Bronchial epithelial cell (primary cell): ENCODE data around the gene IGF2BP1. TPM values are rescaled to one million over a fixed set of nuclear protein-coding genes. Genes with fewer than 3 reads are reported as not detected.

ENCODE experiments used
- DNase-seq: peaks from one replicate; pipeline ENCODE4 v3.0.0-alpha.2; 2010; ENCODE audit warnings: low read depth
- FAIRE-seq: peaks from 2 replicates; lab custom pipeline; 2011; peaks lifted over from hg19 to GRCh38; lab: Jason Lieb, UNC
- H3K27me3 ChIP-seq: 2 replicates; pipeline ENCODE4 v1.5.1; 2011; ENCODE audit warnings: low read length; ENCODE audit not compliant: control insufficient read depth, insufficient read depth
- H3K36me3 ChIP-seq: 2 replicates; pipeline ENCODE4 v1.5.1; 2011; ENCODE audit warnings: low read length; ENCODE audit not compliant: control insufficient read depth, insufficient read depth
- H3K4me3 ChIP-seq: 2 replicates; pipeline ENCODE4 v1.5.1; 2011; ENCODE audit warnings: mild to moderate bottlenecking, low read depth, low read length, control low read depth
- total RNA-seq: library from RNA; depleted of rRNA; stranded (reverse); fragments of >200 nt; gene quantifications from 2 replicates; pipeline ENCODE4 v1.2.1, GENCODE V29; 2014
- TF ChIP-seq, protein P1 (sequence below): IDR thresholded peaks from 2 replicates; pipeline ENCODE4 v1.5.1; 2011; ENCODE audit warnings: mild to moderate bottlenecking, moderate library complexity, low read length, control low read depth, inconsistent platforms; ENCODE audit not compliant: insufficient read depth, severe bottlenecking

Gene IGF2BP1
- total RNA-seq: not detected in 2 replicates

DNA sequence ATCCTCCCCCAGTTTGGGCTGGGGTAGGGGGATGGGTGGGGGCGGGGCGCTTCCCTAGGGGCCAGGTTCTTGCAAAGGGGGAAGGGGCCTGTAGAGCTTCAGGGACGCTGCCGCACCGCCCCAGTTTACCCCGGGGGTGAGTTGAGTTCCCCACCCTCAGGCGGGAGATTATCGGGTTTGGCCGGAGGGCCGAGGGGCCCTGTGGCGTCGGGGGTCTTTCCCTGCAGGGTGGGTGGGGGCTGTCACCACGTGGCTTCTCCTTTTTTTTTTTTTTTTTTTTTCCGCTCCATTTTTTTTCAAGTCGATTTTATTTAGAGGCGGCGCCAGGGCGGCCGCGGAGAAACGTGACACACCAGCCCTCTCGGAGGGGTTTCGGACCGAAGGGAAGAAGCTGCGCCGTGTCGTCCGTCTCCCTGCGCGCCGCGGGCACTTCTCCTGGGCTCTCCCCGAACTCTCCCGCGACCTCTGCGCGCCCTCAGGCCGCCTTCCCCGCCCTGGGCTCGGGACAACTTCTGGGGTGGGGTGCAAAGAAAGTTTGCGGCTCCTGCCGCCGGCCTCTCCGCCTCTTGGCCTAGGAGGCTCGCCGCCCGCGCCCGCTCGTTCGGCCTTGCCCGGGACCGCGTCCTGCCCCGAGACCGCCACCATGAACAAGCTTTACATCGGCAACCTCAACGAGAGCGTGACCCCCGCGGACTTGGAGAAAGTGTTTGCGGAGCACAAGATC lies at the start of gene IGF2BP1:
TSS of gene IGF2BP1 (plus strand) at position 283 of the 724 bp plus-strand sequence. CDS start at position 644, 361 bp downstream.
- DNase-seq (no peak), FAIRE-seq (no peak)
- Histone ChIP-seq H3K36me3 (no peaks in the 10 kb centered on the region), H3K4me3 (no peak within 1 kb of the TSS), H3K27me3 (peaks cover 54% of the 10 kb centered on the region)
- TF ChIP-seq, protein P1, sequence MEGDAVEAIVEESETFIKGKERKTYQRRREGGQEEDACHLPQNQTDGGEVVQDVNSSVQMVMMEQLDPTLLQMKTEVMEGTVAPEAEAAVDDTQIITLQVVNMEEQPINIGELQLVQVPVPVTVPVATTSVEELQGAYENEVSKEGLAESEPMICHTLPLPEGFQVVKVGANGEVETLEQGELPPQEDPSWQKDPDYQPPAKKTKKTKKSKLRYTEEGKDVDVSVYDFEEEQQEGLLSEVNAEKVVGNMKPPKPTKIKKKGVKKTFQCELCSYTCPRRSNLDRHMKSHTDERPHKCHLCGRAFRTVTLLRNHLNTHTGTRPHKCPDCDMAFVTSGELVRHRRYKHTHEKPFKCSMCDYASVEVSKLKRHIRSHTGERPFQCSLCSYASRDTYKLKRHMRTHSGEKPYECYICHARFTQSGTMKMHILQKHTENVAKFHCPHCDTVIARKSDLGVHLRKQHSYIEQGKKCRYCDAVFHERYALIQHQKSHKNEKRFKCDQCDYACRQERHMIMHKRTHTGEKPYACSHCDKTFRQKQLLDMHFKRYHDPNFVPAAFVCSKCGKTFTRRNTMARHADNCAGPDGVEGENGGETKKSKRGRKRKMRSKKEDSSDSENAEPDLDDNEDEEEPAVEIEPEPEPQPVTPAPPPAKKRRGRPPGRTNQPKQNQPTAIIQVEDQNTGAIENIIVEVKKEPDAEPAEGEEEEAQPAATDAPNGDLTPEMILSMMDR: no peak

DNA sequence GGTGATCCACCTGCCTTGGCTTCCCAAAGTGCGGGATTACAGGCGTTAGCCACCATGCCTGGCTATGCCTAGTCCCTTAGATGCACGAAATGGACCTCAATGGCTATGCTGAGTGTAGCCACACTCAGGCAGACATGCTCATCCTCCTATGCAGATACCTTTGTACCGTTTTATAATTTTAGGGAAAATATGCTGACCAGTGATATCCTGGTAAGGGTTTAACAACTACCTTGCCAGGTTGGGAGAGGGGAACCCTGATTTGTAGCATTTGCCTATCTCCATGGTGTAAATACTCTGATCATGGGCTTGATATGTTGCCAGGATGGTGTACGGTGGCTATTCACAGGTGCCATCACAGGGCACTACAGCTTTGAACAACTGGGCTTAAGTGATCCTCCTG lies 45.6 kb upstream of the IGF2BP1 start:
- no peak for DNase-seq
- no peak for FAIRE-seq
- Histone ChIP-seq H3K4me3 (no peak overlapping the region), H3K36me3 (no peaks in the 10 kb centered on the region), H3K27me3 (no peaks in the 10 kb centered on the region)
- TF ChIP-seq, protein P1: no peak

DNA sequence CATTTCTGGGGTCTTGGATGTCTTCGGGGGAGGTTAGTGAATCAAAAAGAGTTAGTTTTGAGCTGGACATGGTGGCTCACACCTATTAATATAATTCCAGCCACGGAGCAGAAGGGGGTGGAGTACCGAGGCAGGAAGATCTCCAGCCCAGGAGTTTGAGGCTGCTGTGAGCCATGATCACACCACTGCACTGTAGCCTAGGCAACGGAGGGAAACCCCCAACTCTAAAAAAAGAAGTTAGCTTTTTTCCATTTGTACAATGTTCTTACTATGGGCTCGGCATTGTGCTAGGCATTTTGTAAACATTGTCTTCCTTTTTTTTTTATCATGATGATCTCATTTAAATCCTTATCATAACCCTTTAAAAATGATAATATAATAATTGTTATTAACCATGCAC lies 44.3 kb upstream of the IGF2BP1 start:
- FAIRE-seq (no peak), DNase-seq (no peak)
- H3K36me3 ChIP-seq: no peaks in the 10 kb centered on the region
- H3K27me3 ChIP-seq: no peaks in the 10 kb centered on the region
- TF ChIP-seq, protein P1: no peak
- H3K4me3 ChIP-seq: no peak overlapping the region

DNA sequence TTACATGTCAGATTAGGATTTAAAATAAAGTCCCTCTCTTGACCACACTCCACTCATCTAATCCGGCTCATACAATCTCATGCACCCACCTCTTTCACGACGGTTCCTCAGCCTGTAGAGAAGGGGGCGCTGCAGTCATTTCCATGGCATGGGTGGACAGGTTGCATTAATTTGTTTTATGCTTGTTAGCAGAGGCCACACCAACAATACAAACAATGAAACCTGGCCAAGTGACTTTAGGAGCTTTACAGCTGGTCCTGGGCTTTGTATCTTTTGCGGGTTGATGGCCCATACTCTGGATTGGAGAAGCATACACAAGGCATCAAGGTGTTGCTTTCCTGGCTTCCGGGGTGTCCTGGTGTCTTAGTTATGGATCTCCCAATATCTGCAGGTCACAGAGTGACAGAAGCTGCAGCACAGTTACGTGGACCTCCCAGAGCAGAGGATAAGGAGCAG lies 42.9 kb upstream of the IGF2BP1 start:
- DNase-seq (peak; percentile 27), FAIRE-seq (no peak)
- no peak overlapping the region for H3K4me3 ChIP-seq
- peaks cover 1% of the 10 kb centered on the region for H3K27me3 ChIP-seq
- TF ChIP-seq, protein P1: peak; percentile 49
- H3K36me3 ChIP-seq: no peaks in the 10 kb centered on the region

DNA sequence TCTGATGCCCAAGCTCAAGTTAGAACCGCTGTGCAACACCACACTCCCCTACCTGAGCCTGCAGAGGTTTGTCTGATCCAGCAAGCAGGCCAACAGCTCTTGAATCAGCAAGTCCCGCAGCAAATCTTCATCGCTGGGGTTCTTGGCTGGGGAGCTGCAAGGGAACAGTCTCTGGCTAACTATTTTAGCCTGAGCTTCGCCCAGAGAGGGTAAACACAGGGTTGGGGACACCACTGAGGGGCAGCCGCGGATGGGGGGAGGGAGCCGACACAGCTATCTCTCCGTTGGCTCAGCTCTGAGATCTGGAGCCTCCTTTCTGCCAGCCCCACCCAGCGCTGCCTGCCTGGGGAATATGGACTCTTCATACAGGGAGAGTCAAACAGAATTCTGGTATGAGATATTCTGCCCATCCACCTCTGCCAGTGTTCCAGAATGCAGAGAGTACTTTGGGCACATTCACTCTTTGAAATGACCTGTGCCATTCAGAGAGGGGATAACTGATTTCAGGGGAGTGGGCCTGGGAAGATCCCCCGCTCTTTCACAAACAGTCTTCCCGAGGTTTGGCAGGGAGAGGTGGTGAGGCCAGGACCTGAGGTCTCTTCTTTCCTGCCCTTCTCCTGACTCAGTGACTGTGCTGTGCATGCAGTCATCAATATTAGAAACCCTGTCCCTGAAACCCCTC lies 36.2 kb upstream of the IGF2BP1 start:
- TF ChIP-seq, protein P1: no peak
- FAIRE-seq: no peak
- DNase-seq: no peak

More for the DNA sequence above, 36.2 kb upstream of the IGF2BP1 start:
- Histone ChIP-seq H3K27me3 (peaks cover 4% of the 10 kb centered on the region), H3K4me3 (no peak overlapping the region), H3K36me3 (no peaks in the 10 kb centered on the region)
